ENCODE data around the gene TNRC6A.
"Not testable (repeated sequence)": the region's sequence is repeated elsewhere in the genome, so short reads cannot be mapped to it uniquely, and the experiment has no call there.

TNRC6A gene

DNA sequence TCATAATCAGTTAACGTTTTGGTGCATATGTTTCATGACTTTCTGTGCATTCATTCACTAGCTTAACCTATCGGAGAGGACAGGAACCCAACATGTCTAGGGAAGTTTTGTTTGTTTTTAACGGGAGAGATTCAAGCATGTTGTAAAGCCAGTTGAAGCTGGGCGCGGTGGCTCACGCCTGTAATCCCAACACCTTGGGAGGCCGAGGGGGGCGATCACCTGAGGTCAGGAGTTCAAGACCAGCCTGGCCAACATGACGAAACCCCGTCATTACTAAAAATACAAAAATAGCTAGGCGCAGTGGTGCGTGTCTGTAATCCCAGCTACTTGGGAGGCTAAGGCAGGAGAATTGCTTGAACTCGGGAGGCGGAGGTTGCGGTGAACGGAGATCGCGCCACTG, 1.4 kb upstream of the TNRC6A start:
- peak in 1 of 14 donors; percentile 6 for DNase-seq

DNA sequence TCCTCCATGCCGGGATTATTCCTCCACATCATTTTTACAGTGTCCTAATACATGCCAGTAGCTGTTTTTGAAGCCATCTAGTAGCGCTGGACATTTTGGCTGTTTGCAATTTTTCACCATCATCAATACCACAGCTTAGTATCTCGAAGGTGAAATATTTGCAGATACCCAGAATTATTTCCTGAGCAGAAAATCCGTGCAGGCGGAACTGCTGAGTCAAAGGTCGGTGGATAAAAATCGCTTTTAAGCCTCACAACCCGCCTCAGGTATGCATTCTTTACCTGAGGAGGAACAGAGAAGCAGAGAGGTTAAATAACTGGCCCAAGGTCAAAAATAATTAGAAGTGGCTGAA, 584 bp upstream of the TNRC6A start:
- DNase-seq: no peak

DNA sequence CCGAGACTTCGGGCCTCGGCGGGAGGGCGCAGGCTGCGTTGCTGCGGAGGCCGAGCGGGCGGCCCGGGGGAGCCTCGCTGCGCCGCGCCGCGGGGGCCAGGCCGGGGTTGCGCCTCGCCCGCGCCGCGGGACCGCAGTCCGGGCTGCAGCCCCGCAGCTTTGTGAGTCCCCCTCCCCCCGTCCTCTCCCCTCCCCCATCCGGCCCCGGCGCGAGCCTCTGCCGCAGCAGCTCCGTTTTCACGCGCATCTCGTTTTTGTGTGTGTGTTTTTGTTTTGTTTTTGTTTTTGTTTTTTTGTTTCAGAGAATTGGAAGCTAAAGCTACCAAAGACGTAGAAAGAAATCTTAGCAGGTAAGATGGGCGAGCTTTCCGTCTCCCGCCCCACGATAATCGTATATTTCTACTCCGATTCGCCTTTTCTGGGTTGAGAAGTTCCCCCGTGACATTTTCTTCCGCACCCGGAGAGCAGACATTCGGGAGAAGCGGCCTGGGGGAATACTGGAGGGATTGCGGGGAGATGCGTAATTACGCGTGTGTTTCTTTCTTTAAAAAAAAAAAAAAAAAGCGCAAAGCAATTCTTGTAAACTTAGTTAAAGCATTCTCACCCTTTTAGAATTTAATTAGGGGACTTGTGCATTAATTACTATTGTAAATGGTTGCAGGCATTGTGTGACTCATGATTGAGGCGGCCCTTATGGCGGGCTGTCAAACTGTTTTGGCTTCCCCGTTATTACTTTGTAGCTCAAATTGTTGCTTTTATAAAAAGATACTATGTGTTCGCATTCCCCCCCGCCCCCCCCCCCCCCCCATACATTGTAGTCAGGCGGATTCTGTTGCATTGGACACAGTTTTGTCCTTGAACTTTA, 732 bp downstream of the TNRC6A start:
- peak in 4 of 14 donors; percentile 1 to 64 (median 22) for DNase-seq

DNA sequence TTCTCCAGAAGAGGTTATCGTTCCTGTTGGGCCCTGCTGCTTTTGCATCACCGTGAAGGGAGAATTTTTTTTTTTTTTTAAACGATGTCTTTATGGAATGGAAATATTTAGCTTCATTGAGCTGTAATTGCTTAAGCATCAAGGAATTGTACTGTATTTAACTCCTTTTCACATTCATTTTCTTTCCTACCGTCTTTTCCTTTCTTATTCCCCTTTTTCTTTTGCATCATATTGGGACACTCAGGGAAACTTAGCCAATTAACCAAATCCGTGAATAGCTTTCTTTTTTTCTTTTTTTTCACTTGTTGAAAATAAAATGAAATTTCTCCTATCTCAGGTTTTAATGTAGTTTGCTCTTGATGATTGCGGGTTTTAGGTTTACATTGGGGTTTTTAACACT, 1.5 kb downstream of the TNRC6A start:
- no peak for DNase-seq

DNA sequence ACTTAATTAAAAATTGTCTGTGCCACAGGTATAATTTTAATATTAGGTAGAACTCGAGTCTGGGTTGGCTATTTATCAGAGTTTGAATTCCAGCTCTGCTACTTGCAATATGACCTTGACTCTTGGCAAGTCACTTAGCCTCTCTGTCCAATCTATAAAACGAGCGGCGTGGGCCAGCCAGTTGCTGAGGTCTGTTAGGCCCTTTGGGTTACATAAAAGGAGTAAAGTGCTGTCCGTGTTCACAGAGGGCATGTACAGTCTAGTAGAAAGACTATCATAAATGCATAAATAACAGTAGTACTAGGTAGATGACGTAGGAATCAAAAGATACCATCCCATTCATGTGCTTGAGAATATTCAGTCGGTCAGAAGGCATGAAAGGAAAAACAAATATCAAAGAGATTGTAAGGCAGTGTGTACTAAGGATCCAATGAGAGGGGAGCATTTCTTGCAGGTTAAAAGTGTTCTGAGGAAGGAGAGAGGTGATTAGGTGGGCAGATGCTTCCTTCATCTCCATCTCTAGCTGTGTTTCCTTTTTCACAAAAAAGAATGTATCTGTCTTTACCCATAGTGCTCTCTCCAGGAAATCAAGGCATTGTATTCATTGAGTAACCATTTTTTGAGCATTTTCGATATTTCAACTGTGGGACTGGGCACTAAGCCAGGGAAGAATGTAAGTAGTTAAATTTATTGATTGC, 2.4 kb downstream of the TNRC6A start:
- peak in 1 of 14 donors; percentile 0 for DNase-seq

DNA sequence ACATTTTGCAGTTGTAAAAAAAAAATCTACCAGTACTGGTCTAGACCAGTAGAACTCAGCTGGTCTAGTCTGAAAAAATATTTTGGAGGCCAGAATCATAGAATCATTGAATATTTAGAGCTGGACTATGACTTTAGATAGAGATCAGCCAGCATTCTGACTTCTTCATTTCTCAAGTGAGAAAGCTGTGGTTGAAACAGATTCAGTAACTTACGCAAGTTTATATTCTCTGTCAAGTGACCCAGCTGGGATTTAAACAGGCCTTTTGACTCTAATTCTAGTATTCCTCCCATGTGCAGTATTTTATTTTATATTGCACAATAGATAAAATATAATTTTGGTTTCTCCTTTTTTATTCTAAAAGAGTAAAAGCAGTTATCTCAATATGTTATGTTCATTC, 4.9 kb downstream of the TNRC6A start:
- no peak for DNase-seq

DNA sequence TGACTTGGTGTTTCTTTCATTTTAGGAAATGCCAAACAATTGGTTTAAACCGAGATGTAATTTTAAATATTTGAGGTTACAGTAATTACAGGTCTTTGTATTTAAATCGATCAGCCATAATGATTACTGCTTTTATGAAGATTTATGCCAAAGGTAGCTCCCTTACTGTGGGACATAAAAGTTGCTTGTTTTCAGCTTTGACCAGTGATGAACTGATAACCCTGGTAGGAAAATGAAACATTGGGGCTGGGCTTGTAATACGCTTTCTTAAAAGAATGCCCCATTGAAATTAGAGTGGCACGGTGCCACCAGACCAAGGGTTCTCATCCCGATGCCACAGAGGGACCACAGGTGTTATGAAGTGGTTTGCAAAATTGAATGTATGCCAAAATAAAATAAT, 7.3 kb downstream of the TNRC6A start:
- no peak for DNase-seq

DNA sequence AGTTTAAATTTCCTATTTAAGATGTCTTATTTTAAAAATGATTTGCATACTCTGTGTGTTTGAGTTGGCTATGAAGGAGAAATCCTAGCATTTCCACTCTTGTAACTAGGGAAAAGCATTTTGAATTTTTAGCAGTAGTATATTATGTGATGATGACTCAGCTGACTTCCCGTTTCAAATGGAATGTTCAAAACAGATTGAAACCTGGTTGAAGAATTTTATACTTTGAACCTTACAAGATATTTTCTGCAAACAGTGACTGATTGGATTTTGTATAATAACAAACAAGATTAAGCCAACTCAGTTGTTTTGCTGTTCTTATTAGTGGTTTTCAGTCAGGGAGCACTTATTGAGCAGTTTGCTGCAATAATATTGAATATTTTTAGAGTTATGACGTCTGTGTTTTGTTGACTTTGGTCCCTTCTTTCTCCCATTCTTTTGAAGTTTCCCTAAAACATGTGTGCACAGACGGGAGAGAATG, 8.0 kb downstream of the TNRC6A start:
- no peak for DNase-seq

DNA sequence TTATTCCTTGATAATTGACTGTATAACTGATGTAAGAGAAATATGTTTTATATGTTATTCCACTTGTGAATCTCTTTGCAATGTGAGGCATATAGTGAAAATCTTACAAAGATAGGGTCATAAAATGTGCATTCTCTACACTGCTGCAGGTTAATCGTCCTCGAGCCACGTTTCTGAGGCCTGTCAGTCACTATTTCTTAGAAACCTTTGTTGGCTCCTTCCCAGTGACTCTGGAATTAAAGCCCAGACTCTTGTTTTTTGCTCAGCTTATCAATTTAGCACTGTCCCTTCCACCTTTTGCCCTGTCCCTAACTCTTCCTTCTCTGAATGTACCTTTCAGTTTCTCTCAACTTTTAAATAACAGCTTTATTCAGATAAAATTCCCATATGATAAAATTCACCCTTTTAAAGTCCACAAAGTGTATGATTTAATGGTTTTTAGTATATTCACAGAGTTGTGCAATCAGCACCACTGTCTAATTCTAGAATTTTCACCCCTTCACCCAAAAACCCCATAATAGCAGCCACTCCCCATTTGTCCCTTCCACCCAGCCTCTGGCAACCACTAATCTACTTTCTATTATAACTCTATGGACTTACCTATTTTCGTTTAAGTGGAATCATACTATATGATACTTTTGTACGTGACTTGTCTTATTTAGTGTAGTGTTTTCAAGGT, 8.6 kb downstream of the TNRC6A start:
- DNase-seq: no peak

DNA sequence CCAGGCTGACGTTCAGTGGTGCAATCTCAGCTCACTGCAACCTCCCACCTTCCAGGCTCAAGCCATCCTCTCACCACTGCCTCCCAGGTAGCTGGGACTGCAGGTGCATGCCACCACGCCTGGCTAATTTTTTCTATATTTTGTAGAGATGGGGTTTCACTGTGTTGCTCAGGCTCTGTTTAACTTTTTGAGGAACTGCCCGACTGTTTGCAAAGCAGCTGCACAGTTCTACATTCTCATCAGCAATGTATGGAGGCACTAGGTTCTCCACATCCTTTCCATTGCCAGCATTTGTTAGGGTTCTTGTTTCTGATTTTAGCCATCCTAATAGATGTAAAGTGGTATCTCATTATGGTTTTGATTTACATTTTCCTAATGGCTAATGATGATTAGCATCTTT, 9.4 kb downstream of the TNRC6A start:
- DNase-seq: no peak

DNA sequence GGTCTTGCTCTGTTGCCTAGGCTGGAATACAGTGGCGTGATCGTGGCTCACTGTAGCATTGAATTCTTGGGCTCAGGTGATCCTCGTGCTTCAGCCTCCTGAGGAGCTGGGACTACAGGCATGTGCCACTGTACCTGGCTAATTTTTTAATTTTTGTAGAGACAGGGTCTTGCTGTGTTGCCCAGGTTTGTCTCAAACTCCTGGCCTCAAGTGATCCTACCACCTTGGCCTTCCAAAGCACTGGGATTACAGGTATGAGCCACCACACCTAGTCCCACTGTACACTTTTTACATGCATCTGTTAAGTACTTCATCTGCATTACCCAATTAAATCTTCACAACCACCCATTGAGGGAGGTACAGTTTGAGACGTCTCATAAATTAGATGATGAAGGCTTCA, 12.4 kb downstream of the TNRC6A start:
- DNase-seq: no peak

DNA sequence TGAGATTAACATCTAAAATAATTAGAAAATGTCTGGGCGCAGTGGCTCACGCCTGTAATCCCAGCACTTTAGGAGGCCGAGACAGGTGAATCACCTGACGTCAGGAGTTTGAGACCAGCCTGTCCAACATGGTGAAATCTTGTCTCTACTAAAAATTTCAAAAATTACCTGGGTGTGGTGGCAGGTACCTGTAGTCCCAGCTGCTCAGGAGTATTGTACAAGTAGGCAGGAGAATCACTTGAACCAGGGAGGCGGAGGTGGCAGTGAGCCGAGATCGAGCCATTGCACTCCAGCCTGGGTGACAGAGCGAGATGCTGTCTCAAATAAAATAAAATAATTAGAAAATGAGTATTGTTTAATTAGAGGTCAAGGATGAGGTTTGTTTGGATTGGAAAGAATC, 13.2 kb downstream of the TNRC6A start:
- DNase-seq: not testable (repeated sequence)

DNA sequence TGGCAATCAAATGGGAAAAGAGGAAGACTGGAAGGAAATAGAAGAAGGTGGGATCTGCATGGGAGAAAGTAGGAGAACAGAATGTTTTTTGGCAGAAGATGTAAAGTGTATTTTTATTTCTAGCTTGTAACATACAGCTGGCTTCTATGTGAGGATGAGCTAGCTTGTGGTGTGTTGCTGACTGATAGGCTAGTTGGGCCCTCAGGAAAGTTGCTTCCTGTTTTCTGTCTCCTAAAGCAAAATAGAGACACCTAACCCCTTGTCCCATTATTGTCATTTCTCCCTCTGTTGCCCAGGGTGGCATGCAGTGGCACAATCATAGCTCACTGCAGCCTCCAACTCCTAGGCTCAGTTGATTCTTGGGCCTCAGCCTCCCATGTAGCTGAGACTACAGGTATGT, 15.9 kb downstream of the TNRC6A start:
- DNase-seq: no peak

DNA sequence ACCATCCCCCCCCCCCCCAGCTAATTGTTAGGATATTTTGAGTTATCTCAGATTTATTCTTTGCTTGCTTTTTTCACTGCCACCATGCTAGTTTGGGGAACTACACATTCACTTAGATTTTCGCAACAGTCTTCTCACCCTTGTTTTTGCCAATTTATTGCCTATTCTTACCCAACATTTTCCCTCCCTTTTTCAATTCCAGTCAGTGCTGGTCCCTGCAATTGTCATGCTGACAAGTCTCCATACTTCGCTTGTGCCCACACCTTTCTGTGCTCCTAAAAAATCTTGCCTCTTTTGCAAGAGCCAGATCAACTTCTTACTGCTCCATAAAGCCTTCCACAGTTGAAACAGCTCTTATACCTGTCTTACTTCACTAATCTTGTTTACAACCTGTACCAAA, 16.3 kb downstream of the TNRC6A start:
- no peak for DNase-seq

DNA sequence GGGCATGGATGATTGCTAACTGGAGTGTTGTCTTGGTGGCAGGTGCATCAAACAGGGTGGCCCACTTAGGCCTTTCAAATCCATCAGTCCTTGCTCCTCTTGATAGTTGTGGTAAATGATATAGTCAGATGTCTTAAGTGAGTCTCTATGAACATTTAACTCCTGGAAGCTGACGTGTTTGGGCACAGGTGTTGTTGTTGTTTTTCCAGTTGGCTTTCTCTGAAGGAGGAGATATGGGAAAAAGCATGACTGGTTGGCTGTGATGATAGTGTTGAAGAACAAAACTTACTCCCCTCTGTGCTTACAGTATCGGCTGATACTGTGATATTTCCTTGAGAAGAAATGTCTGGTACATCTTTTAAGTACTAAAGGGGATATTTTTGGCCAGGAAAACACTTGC, 18.0 kb downstream of the TNRC6A start:
- DNase-seq: no peak

DNA sequence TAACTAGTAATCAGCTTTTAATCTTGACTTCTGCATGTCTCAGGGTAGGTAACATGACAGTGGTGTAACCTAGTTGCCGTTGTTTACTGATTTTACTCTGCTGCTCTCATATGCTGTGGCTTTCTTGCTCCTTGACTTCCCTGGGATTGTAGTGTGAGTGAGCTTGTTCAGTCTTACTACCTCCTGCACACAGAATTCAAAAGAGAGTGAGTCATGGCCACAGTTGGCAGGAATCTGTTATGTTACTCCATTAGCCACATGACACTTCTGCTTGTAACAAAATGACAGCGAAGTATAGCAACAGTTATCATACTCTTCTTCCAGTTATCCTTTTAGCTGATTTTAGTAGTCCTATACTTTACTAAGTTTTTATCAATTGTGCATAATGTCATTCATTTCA, 18.8 kb downstream of the TNRC6A start:
- peak in 6 of 14 donors; percentile 4 to 43 (median 18) for DNase-seq

DNA sequence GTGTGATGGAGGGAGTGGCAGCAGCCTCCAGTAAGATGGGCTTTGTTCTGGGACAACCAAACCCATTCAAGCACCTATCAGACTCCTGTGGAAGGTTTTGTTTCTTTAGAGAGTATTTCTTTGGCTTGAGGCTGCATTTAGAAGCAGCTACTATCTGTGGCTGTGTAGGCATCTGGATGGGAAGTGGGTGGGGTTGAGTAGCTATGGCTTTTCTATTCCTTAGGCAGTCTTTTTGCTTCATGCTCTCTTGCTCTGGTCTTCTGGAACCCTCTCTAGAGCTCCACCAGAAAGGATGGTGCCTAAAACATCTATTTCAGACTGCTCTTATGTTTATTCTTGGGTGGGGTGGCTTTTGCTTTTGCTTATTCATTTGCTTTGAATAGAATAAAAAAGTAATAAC, 19.9 kb downstream of the TNRC6A start:
- DNase-seq: no peak

DNA sequence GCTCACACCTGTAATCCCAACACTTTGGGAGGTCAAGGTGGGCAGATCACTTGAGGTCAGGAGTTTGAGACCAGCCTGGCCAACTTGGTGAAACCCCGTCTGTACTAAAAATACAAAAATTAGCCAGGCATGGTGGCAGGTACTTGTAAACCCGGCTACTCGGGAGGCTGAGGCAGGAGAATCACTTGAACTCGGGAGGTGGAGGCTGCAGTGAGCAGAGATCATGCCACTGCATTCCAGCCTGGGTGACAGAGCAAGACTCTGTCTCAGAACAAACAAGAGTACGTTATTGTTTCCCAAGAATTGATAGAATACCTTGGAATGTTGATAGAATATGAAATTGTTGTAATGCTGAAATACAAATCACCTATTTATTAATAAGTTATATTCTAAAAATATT, 20.4 kb downstream of the TNRC6A start:
- not testable (repeated sequence) for DNase-seq

DNA sequence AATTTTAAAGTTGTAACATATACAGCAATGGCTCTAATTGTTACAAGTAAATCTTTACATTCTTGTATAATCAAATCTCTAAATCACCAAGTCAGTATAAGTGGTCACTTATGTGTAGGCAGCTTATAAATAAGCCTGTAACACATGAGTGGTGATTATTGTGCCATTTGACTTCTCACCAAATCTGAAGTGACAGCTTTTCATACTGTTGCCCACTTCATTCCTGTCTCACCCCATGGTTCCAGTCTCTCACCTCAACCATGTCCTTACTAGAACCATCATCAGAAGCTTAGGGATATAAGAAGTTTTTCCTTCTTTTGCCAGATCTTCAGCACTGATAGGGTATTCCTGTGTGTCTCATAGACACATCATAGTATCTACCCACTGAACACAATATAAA, 23.5 kb downstream of the TNRC6A start:
- peak in 1 of 14 donors; percentile 7 for DNase-seq

DNA sequence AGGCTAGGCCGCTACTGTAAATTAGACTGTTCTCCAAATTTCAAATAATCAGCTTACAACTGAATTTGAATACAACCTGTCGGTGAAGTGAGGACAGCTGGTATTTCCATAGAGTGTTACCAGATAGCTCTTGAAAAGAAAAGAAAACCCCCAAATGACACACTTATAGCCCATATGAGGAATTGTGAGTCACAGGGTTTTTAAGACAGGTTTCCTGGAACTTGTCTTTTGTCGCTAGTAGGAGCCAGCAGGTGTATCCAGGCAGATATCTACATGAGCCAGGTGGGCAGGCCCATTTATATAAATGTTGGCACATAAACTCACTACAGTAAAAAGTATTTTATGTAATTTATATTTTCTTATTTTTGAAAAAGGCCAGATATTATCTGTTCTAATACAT, 24.0 kb downstream of the TNRC6A start:
- DNase-seq: no peak

DNA sequence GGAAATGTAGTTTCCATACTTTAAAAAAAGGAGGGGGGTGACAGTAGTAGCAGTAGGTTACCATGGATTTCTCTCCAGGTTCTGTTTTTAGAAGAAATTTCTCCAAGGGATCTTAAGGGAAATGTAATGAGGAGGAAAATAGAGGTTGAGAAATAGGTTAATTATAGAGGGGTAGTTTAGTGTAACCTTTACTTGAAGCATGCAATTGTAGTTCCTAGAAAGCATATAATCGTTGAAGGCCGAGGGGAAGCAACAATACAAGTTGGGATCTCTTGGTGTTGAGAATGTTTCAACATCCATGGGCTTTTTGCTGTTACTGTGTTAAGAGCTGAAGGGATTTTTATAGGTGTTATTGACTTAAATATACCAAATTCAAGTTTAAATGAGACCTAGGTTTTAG, 25.1 kb downstream of the TNRC6A start:
- no peak for DNase-seq

DNA sequence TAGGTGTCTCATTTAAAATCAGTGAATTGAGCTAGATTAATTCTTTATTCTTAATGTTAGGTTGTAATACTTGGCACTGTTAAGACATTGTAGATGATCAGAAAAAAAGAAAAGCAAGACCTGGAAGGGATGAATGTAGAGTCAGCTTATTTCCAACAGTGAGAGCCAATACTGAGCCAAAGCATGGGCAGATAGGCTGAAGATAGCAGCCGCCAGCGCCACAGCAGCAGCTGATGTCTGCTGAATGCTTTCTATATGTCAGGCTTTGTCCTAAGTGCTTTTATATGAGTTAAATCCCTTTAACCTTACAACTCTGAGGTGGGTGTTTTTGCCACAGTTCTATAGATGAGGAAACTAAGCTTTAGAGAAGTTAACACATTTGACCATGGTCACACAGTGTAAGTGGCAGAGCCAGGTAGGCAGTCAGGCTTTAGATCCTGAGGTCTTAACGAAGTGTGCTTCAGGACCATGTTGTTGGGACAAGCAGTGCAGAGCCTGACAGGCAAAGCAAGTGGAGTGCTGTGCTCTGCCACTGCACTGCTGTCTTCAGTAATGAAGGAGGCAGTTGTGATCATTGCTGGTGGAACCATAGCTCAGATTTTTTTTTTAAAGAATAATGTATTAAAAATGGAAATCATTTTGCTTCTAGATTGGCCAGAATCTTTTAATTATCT, 25.9 kb downstream of the TNRC6A start:
- DNase-seq: no peak

DNA sequence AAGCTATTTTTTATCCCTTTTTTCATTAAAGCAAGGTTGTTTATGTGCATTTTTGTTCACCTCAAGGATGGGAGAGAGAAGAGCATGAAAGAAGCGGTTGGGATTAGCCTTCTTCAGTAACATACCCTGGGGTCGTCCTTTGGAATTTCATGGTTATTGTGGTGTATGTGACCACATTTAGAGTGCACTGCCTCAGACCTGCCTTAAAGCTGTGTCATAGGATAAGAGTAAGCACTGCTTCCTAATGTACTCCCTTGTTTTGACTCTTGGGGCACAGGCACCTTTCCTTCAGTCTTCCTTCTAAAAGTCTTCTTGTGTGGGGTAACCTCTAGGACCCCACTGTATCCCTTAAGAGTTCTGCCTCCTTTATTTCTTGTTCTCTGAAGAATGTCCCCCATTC, 28.9 kb downstream of the TNRC6A start:
- DNase-seq: no peak

Measured in C1 segment of cervical spinal cord (tissue), 14 donors.